ENCODE measurements around the gene ZFP92. TPM values are rescaled to one million over a fixed set of nuclear protein-coding genes. Genes with fewer than 3 reads are reported as not detected.
A peak's percentile ranks its signal among the peaks of the same experiment; 100 is the strongest.

ZFP92 gene
- total and polyA plus RNA-seq, 2 donors (not counting 3 experiments of a cell fraction or from before 2014, with no cell fraction given), result 0.36 to 1.2 TPM

- intact Hi-C loops (cut with micrococcal nuclease) (no loop called here), dilution Hi-C loops (cut with MboI; ENCODE audit: extremely low pct_ligation_motif_present, low sequenced_read_pairs) (no loop called here)
- FAIRE-seq, result peak; percentile 18
- Histone ChIP-seq H3K27me3 (ENCODE audit: control insufficient read depth in 2 of 2, insufficient read depth in 2 of 2, low read length in 2 of 2) (peaks cover 0 to 3% of the 10 kb centered on the region in 2 experiments), H3K4me1 (ENCODE audit: control insufficient read depth, extremely low read depth, insufficient read depth, low read length) (no peaks in the 10 kb centered on the region), H3K9me1 (replicated peaks; ENCODE audit: control insufficient read depth, extremely low read depth, insufficient read depth, low read length) (no peaks in the 10 kb centered on the region), H3K9ac (replicated peaks; ENCODE audit: extremely low read depth, insufficient read depth, low read length) (no peak overlapping the region), H3K27ac (ENCODE audit: insufficient read depth, low read depth, low read length) (no peak overlapping the region), H3K79me2 (ENCODE audit: control insufficient read depth, insufficient read depth, low read length) (no peaks in the 10 kb centered on the region), H3K4me2 (ENCODE audit: insufficient read depth, low read length) (no peak overlapping the region), H3K9me3 (replicated peaks; ENCODE audit: control insufficient read depth, insufficient read depth, low read length) (no peaks in the 10 kb centered on the region), H2AFZ (ENCODE audit: low read depth, low read length) (no peak overlapping the region), H3K36me3 (ENCODE audit: control insufficient read depth in 2 of 2, extremely low read depth in 1 of 2, insufficient read depth in 2 of 2, low read length in 2 of 2) (no peaks in the 10 kb centered on the region), H3K4me3 (replicated peaks in 1 of 3; ENCODE audit: insufficient read depth in 1 of 3, low read depth in 1 of 3, low read length in 3 of 3) (no peak overlapping the region), H4K20me1 (replicated peaks; ENCODE audit: control insufficient read depth, extremely low read depth, insufficient read depth, low read length) (no peaks in the 10 kb centered on the region)
- BruUV-seq (replicated peaks), result no TSS peak
- no peak for DNase-seq (ENCODE audit: low read depth, low spot score)
- TF ChIP-seq MYC (IDR thresholded peaks at IDR 0.05; ENCODE audit: low read depth, low read length) (no peak), POLR2AphosphoS5 (IDR thresholded peaks at IDR 0.05; ENCODE audit: insufficient read depth, low read depth, low read length) (no peak), FOS (IDR thresholded peaks at IDR 0.05; ENCODE audit: borderline replicate concordance, insufficient read depth, low read length) (no peak), POLR2A (IDR thresholded peaks at IDR 0.05; ENCODE audit: low read depth, low read length) (no peak), EZH2 (IDR thresholded peaks at IDR 0.05; ENCODE audit: borderline replicate concordance, low read depth, low read length, severe bottlenecking) (no peak), JUN (IDR thresholded peaks at IDR 0.05; ENCODE audit: borderline replicate concordance, insufficient read depth, insufficient read length, low read depth) (no peak), GATA2 (IDR thresholded peaks at IDR 0.05; ENCODE audit: insufficient read depth, insufficient read length, low read depth, low read length) (no peak), MAX (IDR thresholded peaks at IDR 0.05; ENCODE audit: insufficient read depth, insufficient read length) (no peak)
- TF ChIP-seq, protein P1, sequence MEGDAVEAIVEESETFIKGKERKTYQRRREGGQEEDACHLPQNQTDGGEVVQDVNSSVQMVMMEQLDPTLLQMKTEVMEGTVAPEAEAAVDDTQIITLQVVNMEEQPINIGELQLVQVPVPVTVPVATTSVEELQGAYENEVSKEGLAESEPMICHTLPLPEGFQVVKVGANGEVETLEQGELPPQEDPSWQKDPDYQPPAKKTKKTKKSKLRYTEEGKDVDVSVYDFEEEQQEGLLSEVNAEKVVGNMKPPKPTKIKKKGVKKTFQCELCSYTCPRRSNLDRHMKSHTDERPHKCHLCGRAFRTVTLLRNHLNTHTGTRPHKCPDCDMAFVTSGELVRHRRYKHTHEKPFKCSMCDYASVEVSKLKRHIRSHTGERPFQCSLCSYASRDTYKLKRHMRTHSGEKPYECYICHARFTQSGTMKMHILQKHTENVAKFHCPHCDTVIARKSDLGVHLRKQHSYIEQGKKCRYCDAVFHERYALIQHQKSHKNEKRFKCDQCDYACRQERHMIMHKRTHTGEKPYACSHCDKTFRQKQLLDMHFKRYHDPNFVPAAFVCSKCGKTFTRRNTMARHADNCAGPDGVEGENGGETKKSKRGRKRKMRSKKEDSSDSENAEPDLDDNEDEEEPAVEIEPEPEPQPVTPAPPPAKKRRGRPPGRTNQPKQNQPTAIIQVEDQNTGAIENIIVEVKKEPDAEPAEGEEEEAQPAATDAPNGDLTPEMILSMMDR (IDR thresholded peaks at IDR 0.05; ENCODE audit: extremely low read depth in 1 of 2, insufficient read depth in 1 of 2, low read depth in 1 of 2, low read length in 2 of 2), result no peak
- CTCF ChIA-PET, result no interaction called here
- POLR2A ChIA-PET, result no interaction called here
These were observed 44.3 kb upstream of the ZFP92 start for GRCh38 chrX:153366878-153367538.

All from endothelial cell of umbilical vein (primary cell).